Astrocyte (in vitro differentiated cells and primary cell): Measurements from ENCODE around the gene MAMLD1. TPM values are rescaled to one million over a fixed set of nuclear protein-coding genes. Genes with fewer than 3 reads are reported as not detected.

ENCODE experiments used
- DNase-seq: peaks from one replicate; pipeline ENCODE4 v3.0.0-alpha.2; 2010; ENCODE audit warnings: low read depth
- FAIRE-seq: peaks from 2 replicates; lab custom pipeline; 2011; peaks lifted over from hg19 to GRCh38; lab: Jason Lieb, UNC
- H2AFZ ChIP-seq: 2 replicates; pipeline ENCODE4 v1.6.0; 2012; ENCODE audit warnings: low read depth, low read length, inconsistent platforms
- H3K27ac ChIP-seq: 2 replicates; pipeline ENCODE4 v1.5.1; 2011; ENCODE audit warnings: low read depth, low read length, inconsistent platforms
- H3K27me3 ChIP-seq: 2 replicates; pipeline ENCODE4 v1.6.0; 2011; ENCODE audit warnings: low read length, inconsistent platforms; ENCODE audit not compliant: insufficient read depth
- H3K36me3 ChIP-seq: 2 replicates; pipeline ENCODE4 v1.5.1; 2011; ENCODE audit warnings: low read length, inconsistent platforms; ENCODE audit not compliant: insufficient read depth
- H3K4me1 ChIP-seq: 2 replicates; pipeline ENCODE4 v1.5.1; 2011; ENCODE audit warnings: low read length, inconsistent platforms; ENCODE audit not compliant: insufficient read depth
- H3K4me2 ChIP-seq: 2 replicates; pipeline ENCODE4 v1.6.0; 2012; ENCODE audit warnings: low read length, inconsistent platforms
- H3K4me3 ChIP-seq: 2 replicates; pipeline ENCODE4 v1.5.1; 2011; ENCODE audit warnings: low read depth, mild to moderate bottlenecking, low read length, inconsistent platforms; ENCODE audit not compliant: insufficient read depth
- H3K79me2 ChIP-seq: 2 replicates; pipeline ENCODE4 v1.6.0; 2012; ENCODE audit warnings: mild to moderate bottlenecking, low read length, inconsistent platforms; ENCODE audit not compliant: insufficient read depth
- H3K9ac ChIP-seq: 2 replicates; pipeline ENCODE4 v1.6.0; 2012; ENCODE audit warnings: mild to moderate bottlenecking, low read length, inconsistent platforms
- H3K9me3 ChIP-seq: 2 replicates; pipeline ENCODE4 v1.5.1; 2012; ENCODE audit warnings: low read depth, mild to moderate bottlenecking, low read length, inconsistent platforms; ENCODE audit not compliant: insufficient read depth
- H4K20me1 ChIP-seq: 2 replicates; pipeline ENCODE4 v1.6.0; 2012; ENCODE audit warnings: low read length, inconsistent platforms; ENCODE audit not compliant: insufficient read depth
- H3K27ac Mint-ChIP-seq: one replicate; pipeline ENCODE4 v1.8.0; 2021; ENCODE audit warnings: mild to moderate bottlenecking, mixed read lengths; ENCODE audit not compliant: unreplicated experiment
- H3K27me3 Mint-ChIP-seq: one replicate; pipeline ENCODE4 v1.8.0; 2021; ENCODE audit warnings: low read depth, mixed read lengths; ENCODE audit not compliant: unreplicated experiment
- H3K36me3 Mint-ChIP-seq: one replicate; pipeline ENCODE4 v1.8.0; 2021; ENCODE audit warnings: low read depth, mixed read lengths; ENCODE audit not compliant: unreplicated experiment
- H3K4me1 Mint-ChIP-seq: one replicate; pipeline ENCODE4 v1.8.0; 2021; ENCODE audit warnings: low read depth, mixed read lengths; ENCODE audit not compliant: unreplicated experiment
- H3K4me3 Mint-ChIP-seq: one replicate; pipeline ENCODE4 v1.8.0; 2021; ENCODE audit warnings: mild to moderate bottlenecking, moderate library complexity, mixed read lengths; ENCODE audit not compliant: unreplicated experiment
- H3K9me3 Mint-ChIP-seq: one replicate; pipeline ENCODE4 v1.8.0; 2021; ENCODE audit warnings: mild to moderate bottlenecking, mixed read lengths; ENCODE audit not compliant: unreplicated experiment
- EZH2 ChIP-seq: IDR thresholded peaks from 2 replicates; pipeline ENCODE4 v1.6.1; 2012; ENCODE audit warnings: mild to moderate bottlenecking, low read length, inconsistent platforms; ENCODE audit not compliant: insufficient read depth
- total RNA-seq: library from RNA; stranded (reverse); gene quantifications from 2 replicates; pipeline ENCODE4 v1.2.1, GENCODE V29; 2021
- TF ChIP-seq, protein P1 (sequence below): IDR thresholded peaks from 2 replicates; pipeline ENCODE4 v1.5.1; 2011; ENCODE audit warnings: low read depth, mild to moderate bottlenecking, inconsistent platforms, low read length, moderate library complexity; ENCODE audit not compliant: insufficient read depth

MAMLD1 gene
- total RNA-seq, 1 donor from 2014 or later: 6.6 TPM

DNA sequence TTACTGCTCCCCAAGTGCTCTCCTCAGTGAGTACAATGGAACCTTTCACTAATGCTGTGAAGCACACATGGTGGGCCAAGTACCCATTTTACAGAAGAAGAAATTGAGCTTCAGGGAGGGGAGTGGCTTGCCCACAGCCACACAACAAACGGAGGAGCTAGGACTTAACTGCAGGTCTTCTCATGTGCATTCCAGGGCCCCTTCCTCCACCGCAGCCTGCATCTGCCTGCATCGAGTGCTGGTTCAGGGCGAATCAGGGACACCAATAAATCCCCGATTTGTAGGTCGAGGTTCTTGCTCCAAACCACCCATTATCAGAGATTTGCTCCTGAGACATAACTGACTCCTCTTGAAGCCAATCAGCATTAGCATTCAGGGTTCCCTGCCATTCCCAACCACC lies 100.9 kb downstream of the MAMLD1 start:
- H2AFZ ChIP-seq: no peak overlapping the region
- H3K27me3 Mint-ChIP-seq: no peaks in the 10 kb centered on the region
- no peak overlapping the region for H3K27ac ChIP-seq
- TF ChIP-seq EZH2: no peak
- TF ChIP-seq, protein P1, sequence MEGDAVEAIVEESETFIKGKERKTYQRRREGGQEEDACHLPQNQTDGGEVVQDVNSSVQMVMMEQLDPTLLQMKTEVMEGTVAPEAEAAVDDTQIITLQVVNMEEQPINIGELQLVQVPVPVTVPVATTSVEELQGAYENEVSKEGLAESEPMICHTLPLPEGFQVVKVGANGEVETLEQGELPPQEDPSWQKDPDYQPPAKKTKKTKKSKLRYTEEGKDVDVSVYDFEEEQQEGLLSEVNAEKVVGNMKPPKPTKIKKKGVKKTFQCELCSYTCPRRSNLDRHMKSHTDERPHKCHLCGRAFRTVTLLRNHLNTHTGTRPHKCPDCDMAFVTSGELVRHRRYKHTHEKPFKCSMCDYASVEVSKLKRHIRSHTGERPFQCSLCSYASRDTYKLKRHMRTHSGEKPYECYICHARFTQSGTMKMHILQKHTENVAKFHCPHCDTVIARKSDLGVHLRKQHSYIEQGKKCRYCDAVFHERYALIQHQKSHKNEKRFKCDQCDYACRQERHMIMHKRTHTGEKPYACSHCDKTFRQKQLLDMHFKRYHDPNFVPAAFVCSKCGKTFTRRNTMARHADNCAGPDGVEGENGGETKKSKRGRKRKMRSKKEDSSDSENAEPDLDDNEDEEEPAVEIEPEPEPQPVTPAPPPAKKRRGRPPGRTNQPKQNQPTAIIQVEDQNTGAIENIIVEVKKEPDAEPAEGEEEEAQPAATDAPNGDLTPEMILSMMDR: no peak
- no peak for DNase-seq
- H4K20me1 ChIP-seq: no peaks in the 10 kb centered on the region
- H3K4me2 ChIP-seq: no peak overlapping the region
- H3K9me3 Mint-ChIP-seq: no peaks in the 10 kb centered on the region
- H3K79me2 ChIP-seq: no peaks in the 10 kb centered on the region
- no peak overlapping the region for H3K27ac Mint-ChIP-seq
- no peak overlapping the region for H3K4me3 Mint-ChIP-seq
- H3K27me3 ChIP-seq: no peaks in the 10 kb centered on the region
- H3K36me3 ChIP-seq: no peaks in the 10 kb centered on the region
- no peaks in the 10 kb centered on the region for H3K4me1 Mint-ChIP-seq
- H3K4me3 ChIP-seq: no peak overlapping the region
- H3K4me1 ChIP-seq: no peaks in the 10 kb centered on the region
- no peak for FAIRE-seq
- no peaks in the 10 kb centered on the region for H3K36me3 Mint-ChIP-seq
- no peak overlapping the region for H3K9ac ChIP-seq
- H3K9me3 ChIP-seq: no peaks in the 10 kb centered on the region

DNA sequence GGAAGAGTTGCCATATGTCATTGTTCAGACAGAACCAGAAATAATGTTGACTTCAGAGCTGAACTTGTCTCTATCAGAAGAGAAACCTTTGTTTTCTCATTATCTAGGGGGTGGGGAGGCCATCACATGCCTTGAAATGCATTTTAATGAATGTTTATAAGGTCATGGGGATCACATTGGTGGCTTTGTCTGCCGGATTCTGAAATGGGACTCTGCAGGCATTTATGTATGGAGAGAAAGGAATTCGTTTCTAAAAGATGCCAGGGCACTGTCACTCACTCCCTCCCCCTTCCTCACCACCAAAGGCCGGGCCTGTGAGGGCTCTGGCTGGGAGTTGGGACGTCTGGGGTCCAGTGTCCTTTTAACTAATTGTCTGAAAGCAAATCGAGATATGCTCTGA lies 102.2 kb downstream of the MAMLD1 start:
- Histone ChIP-seq H3K4me3 (no peak overlapping the region), H3K79me2 (no peaks in the 10 kb centered on the region), H3K27me3 (no peaks in the 10 kb centered on the region), H4K20me1 (no peaks in the 10 kb centered on the region), H3K9ac (no peak overlapping the region), H3K36me3 (no peaks in the 10 kb centered on the region), H3K4me2 (no peak overlapping the region), H3K4me1 (no peaks in the 10 kb centered on the region), H3K27ac (no peak overlapping the region), H2AFZ (no peak overlapping the region), H3K9me3 (no peaks in the 10 kb centered on the region)
- Mint-ChIP-seq H3K36me3 (no peaks in the 10 kb centered on the region), H3K4me3 (no peak overlapping the region), H3K4me1 (no peaks in the 10 kb centered on the region), H3K27me3 (no peaks in the 10 kb centered on the region), H3K9me3 (no peaks in the 10 kb centered on the region), H3K27ac (no peak overlapping the region)
- DNase-seq (no peak), FAIRE-seq (peak; percentile 49)
- TF ChIP-seq, protein P1: no peak
- no peak for TF ChIP-seq EZH2

DNA sequence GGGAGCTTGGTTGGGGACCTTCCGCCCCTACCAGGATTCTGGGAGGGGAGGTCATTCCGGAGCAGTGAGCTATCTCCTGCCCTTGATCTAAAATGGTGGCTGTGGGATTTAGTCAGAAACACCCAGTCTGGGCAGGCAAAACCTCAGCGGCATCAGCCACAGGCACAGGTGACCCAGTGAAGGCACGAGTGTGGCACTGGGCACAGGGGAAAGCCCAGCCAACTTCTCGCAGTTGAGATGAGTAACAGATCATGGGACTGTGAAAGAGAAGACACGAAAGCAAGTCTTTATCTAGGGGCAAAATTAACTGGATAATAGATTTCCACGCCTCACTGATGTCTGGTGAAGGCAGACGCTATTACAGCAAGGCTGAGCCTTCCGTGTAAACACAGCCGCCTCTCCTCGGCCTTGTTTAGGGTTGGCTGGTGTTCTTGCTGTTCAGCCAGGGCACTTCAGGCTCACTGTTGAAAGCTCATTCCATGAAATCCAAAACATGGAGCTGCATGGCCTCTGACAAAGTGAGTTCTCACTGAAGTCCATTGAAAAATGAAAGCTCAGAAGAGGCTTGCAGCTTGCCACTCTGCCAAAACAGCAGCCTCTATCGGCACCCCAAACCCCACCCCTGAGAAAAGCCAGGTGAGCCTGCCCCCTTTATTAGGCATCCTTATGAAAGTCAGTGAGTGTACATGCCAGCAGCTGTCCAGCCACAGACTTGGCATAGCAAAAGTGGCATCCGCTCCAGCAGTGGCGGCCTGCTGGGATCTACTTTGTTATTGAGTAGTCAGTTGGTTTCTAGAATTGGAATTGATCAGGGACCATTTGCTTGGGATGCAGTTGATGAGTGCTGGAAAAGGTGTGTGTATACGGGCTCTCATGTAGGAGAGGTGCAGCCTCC lies 103.0 kb downstream of the MAMLD1 start:
- no peak for DNase-seq
- no peak overlapping the region for H3K4me3 Mint-ChIP-seq
- Histone ChIP-seq H3K4me2 (no peak overlapping the region), H3K9me3 (no peaks in the 10 kb centered on the region), H3K36me3 (no peaks in the 10 kb centered on the region), H3K79me2 (no peaks in the 10 kb centered on the region), H3K4me1 (no peaks in the 10 kb centered on the region), H4K20me1 (no peaks in the 10 kb centered on the region), H3K27me3 (no peaks in the 10 kb centered on the region), H3K4me3 (no peak overlapping the region), H2AFZ (no peak overlapping the region), H3K27ac (no peak overlapping the region), H3K9ac (no peak overlapping the region)
- FAIRE-seq: no peak
- peaks cover 3% of the 10 kb centered on the region for H3K27me3 Mint-ChIP-seq
- no peak for TF ChIP-seq EZH2
- TF ChIP-seq, protein P1: no peak
- H3K4me1 Mint-ChIP-seq: no peaks in the 10 kb centered on the region
- H3K27ac Mint-ChIP-seq: no peak overlapping the region
- H3K36me3 Mint-ChIP-seq: peaks cover 4% of the 10 kb centered on the region
- H3K9me3 Mint-ChIP-seq: peaks cover 4% of the 10 kb centered on the region
